GM23248 (cell line): Measurements from ENCODE around the gene C11orf86. TPM values are rescaled to one million over a fixed set of nuclear protein-coding genes. Genes with fewer than 3 reads are reported as not detected.

ENCODE experiments used
- DNase-seq: peaks from one replicate; pipeline ENCODE4 v3.0.0-alpha.2; 2015
- H2AFZ ChIP-seq: fragments of 200-600 bp; sonication (generic); 2 replicates; pipeline ENCODE4 v1.6.1; 2016; ENCODE audit warnings: antibody characterized with exemption
- H3F3A ChIP-seq: fragments of 200-600 bp; sonication (generic); 2 replicates; pipeline ENCODE4 v1.6.1; 2016; ENCODE audit warnings: mild to moderate bottlenecking, antibody characterized with exemption, mixed run types; ENCODE audit not compliant: insufficient read depth
- H3K27ac ChIP-seq: fragments of 200-600 bp; sonication (generic); 2 replicates; pipeline ENCODE4 v1.5.1; 2016; ENCODE audit warnings: mild to moderate bottlenecking
- H3K27me3 ChIP-seq: fragments of 200-600 bp; sonication (generic); replicated peaks from 2 replicates; pipeline ENCODE4 v1.6.1; 2016; ENCODE audit warnings: mild to moderate bottlenecking; ENCODE audit not compliant: insufficient read depth
- H3K36me3 ChIP-seq: fragments of 200-600 bp; sonication (generic); 2 replicates; pipeline ENCODE4 v1.6.1; 2016; ENCODE audit warnings: low read depth, mild to moderate bottlenecking
- H3K4me1 ChIP-seq: fragments of 200-600 bp; sonication (generic); 2 replicates; pipeline ENCODE4 v1.6.1; 2016; ENCODE audit warnings: mild to moderate bottlenecking; ENCODE audit not compliant: insufficient read depth
- H3K4me2 ChIP-seq: fragments of 200-600 bp; sonication (generic); one replicate; pipeline ENCODE4 v1.6.1; 2016; ENCODE audit warnings: mild to moderate bottlenecking; ENCODE audit not compliant: unreplicated experiment
- H3K4me3 ChIP-seq: fragments of 200-600 bp; sonication (generic); 2 replicates; pipeline ENCODE4 v1.5.1; 2016; ENCODE audit warnings: mild to moderate bottlenecking
- H3K79me2 ChIP-seq: fragments of 200-600 bp; sonication (generic); 2 replicates; pipeline ENCODE4 v1.6.1; 2016; ENCODE audit warnings: mild to moderate bottlenecking; ENCODE audit not compliant: insufficient read depth
- H3K9ac ChIP-seq: fragments of 200-600 bp; sonication (generic); 2 replicates; pipeline ENCODE4 v1.6.1; 2016; ENCODE audit warnings: mild to moderate bottlenecking
- H3K9me2 ChIP-seq: fragments of 200-600 bp; sonication (generic); 2 replicates; pipeline ENCODE4 v1.6.1; 2016; ENCODE audit warnings: mixed run types, mild to moderate bottlenecking, moderate library complexity; ENCODE audit not compliant: insufficient read depth
- H3K9me3 ChIP-seq: fragments of 200-600 bp; sonication (generic); one replicate; pipeline ENCODE4 v1.6.1; 2017; ENCODE audit warnings: low read depth
- H4K20me1 ChIP-seq: fragments of 200-600 bp; sonication (generic); 2 replicates; pipeline ENCODE4 v1.6.0; 2016; ENCODE audit not compliant: insufficient read depth
- EZH2 ChIP-seq: fragments of 200-600 bp; sonication (generic); IDR thresholded peaks from 2 replicates; pipeline ENCODE4 v1.6.1; 2018; ENCODE audit warnings: antibody characterized with exemption, mild to moderate bottlenecking; ENCODE audit not compliant: insufficient read depth, poor library complexity, severe bottlenecking
- EZH2phosphoT487 ChIP-seq: fragments of 200-600 bp; sonication (generic); IDR thresholded peaks from 2 replicates; pipeline ENCODE4 v1.6.1; 2018; ENCODE audit warnings: antibody characterized with exemption, moderate library complexity, mild to moderate bottlenecking, low read depth; ENCODE audit not compliant: insufficient read depth
- WGBS, 2 experiments: methylation state at CpG; one replicate each; pipeline ENCODE4 v1.1.6; 2015 to 2017; ENCODE audit warnings: low lambda C conversion rate in 2 of 2, low coverage in 1 of 2; ENCODE audit errors: missing lambda C conversion rate in 2 of 2; 5-methylcytosine and 5-hydroxymethylcytosine counted together
- in situ Hi-C: fragments of 300-500 bp; cut with MboI; formaldehyde crosslinking; loops from 2 replicates; pipeline ENCODE4 v1.15.0; 2020
- polyA plus RNA-seq: library from polyadenylated mRNA; unstranded; fragments of >200 nt; fragmentation: Nextera tagmentation; extraction: Ambion mirVana; gene quantifications from 2 replicates; pipeline ENCODE4 v1.2.1, GENCODE V29; 2016
- total RNA-seq: library from RNA; depleted of rRNA; stranded (reverse); fragments of >200 nt; shearing (Covaris generic); gene quantifications from 2 replicates; pipeline ENCODE4 v1.2.3, GENCODE V29; 2014

C11orf86 gene
- total and polyA plus RNA-seq, 2 experiments from 2014 or later, result not detected

DNA sequence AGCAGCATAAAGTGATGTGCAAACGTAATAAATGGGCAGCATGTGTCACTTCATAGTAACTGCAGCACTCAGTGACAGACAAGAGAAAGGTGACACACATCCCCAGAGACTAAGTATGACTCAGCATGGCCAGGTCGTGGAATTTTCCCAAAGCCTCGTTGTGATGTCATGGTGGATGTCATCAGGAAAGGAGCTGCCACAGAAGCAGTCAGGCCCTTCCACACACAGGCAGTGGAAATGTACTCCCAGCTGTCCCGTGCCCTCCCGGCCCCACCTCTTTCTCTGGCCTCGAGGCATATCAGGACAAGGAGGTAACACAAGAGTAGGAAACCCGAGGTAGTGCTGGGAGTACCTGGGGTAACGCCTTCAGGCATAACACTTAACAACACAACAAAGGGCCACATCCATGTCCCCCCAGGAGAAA, 25.0 kb upstream of the C11orf86 start:
- no peak for TF ChIP-seq EZH2
- no peak for TF ChIP-seq EZH2phosphoT487
- H3K27me3 ChIP-seq, result no peaks in the 10 kb centered on the region
- no peaks in the 10 kb centered on the region for H3K36me3 ChIP-seq
- no peaks in the 10 kb centered on the region for H4K20me1 ChIP-seq
- peaks cover 9% of the 10 kb centered on the region for H3K4me1 ChIP-seq
- H3K9me2 ChIP-seq, result no peaks in the 10 kb centered on the region
- peak; percentile 85 for DNase-seq
- H3F3A ChIP-seq, result no peaks in the 10 kb centered on the region
- no peaks in the 10 kb centered on the region for H3K9me3 ChIP-seq
- H3K4me2 ChIP-seq, result peak overlapping the region; percentile 11
- H3K4me3 ChIP-seq, result no peak overlapping the region
- 0 out of 2 replicates have a peak, but pooled peaks cover 3% of the 10 kb centered on the region for H3K79me2 ChIP-seq
- 37 to 41% methylated on average over 8 of the region's 8 CpGs for WGBS, 2 experiments
- H2AFZ ChIP-seq, result peak overlapping the region; percentile 38; the same call in 1 of the 2 replicates
- peak overlapping the region; percentile 37 for H3K9ac ChIP-seq
- H3K27ac ChIP-seq, result peak overlapping the region; percentile 32; the same call in 1 of the 2 replicates
- in situ Hi-C loops, result no loop called here

DNA sequence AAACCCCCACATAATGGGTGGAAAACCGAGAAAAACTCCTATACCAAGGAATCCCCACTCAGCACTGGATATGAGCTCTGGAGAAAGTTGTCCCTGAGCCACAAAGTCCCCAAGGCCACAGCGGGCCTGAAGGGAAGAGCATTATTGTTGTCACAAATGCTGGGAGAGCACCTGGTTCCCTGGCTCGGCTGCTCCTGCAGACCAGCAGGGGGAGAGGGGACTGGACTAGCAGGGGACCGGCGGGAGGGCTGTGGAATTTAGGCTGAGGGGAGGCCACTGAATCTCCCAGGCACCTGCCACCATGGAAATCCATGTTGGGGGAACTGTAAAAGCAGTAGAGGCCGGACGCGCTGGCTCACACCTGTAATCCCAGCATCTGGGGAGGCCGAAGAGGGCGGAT, 24.0 kb upstream of the C11orf86 start:
- Histone ChIP-seq H2AFZ (no peak overlapping the region), H3K9me2 (no peaks in the 10 kb centered on the region), H3K9ac (no peak overlapping the region), H3K27me3 (no peaks in the 10 kb centered on the region), H3K9me3 (no peaks in the 10 kb centered on the region), H3K4me3 (no peak overlapping the region), H3F3A (no peaks in the 10 kb centered on the region; the same call in 1 of the 2 replicates), H4K20me1 (no peaks in the 10 kb centered on the region), H3K4me1 (peaks cover 12% of the 10 kb centered on the region), H3K36me3 (no peaks in the 10 kb centered on the region), H3K79me2 (0 out of 2 replicates have a peak, but pooled peaks cover 3% of the 10 kb centered on the region), H3K4me2 (no peak overlapping the region), H3K27ac (no peak overlapping the region)
- WGBS, 2 experiments, result 92% methylated on average over 8 to 10 of the region's 10 CpGs
- no peak for DNase-seq
- in situ Hi-C loops, result no loop called here
- TF ChIP-seq EZH2phosphoT487, result no peak
- TF ChIP-seq EZH2, result no peak

DNA sequence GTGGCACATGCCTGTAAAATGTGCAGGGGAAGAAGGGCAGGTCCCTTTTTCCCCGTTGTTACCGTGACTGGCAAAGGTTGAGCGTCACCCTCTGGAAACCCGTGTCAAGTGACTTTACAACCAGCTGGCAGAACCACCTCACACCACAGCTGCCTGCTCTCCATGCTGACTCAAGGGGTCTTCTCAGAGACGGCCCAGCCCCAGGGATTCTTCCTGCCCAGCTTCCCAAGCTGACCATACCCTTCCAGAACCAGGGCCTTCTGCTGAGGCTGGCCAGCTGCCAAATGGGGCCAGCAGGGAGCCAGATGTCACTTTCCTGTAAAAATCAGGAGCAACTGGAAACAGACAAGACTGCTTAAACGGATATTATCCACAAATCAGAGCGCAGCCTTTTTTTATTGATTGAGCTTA, 23.2 kb upstream of the C11orf86 start:
- H3K27me3 ChIP-seq, result no peaks in the 10 kb centered on the region
- no peak overlapping the region for H3K4me3 ChIP-seq
- H3K27ac ChIP-seq, result no peak overlapping the region
- H3F3A ChIP-seq, result peaks cover 4% of the 10 kb centered on the region; the same call in 1 of the 2 replicates
- no peaks in the 10 kb centered on the region for H3K9me2 ChIP-seq
- 0 out of 2 replicates have a peak, but pooled peaks cover 3% of the 10 kb centered on the region for H3K79me2 ChIP-seq
- H3K9me3 ChIP-seq, result no peaks in the 10 kb centered on the region
- H2AFZ ChIP-seq, result no peak overlapping the region
- no peak for DNase-seq
- TF ChIP-seq EZH2, result no peak
- TF ChIP-seq EZH2phosphoT487, result no peak
- WGBS, 2 experiments, result 54 to 61% methylated on average over 7 of the region's 7 CpGs
- no peak overlapping the region for H3K4me2 ChIP-seq
- peaks cover 19% of the 10 kb centered on the region for H3K4me1 ChIP-seq
- no peaks in the 10 kb centered on the region for H4K20me1 ChIP-seq
- H3K9ac ChIP-seq, result no peak overlapping the region
- no peaks in the 10 kb centered on the region for H3K36me3 ChIP-seq
- in situ Hi-C loops, result no loop called here

DNA sequence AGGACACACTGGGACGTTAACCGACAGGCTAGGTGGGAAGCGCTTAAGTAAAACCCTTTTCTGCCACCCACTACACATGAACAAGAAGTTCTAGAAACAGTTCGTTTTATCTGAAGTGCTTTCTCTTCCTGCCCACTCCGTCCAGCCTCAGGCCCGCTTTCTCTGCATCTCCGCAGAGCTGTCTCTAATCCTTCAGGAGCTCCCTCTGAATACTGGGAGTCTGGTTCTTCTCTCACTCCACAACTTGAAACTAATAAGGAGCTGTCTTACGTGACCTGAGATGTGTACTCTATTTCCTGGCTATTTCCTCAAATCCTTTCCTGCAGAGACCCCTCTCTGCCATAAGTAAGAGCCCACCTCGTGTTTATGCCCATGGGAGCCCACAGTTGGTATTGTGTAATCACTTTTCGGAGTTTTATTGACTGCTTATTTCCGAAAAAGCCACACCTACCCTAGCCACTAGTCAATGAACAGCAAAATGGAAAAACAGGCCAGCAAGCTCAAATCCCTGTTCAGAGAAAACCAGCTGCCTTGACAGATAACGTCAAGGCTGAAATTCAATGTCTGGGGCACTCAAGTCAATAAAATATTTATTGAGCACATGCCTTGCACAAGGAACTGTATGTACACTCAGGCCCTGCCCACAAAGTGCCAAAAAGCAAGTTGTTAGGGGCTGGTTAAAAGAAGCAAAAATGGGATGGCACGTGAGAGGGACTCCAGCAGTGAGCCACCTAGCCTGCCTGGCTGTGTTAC, 21.8 kb upstream of the C11orf86 start:
- H3F3A ChIP-seq, result peaks cover 8% of the 10 kb centered on the region; the same call in 1 of the 2 replicates
- H3K4me1 ChIP-seq, result peaks cover 28% of the 10 kb centered on the region
- no peak overlapping the region for H3K9ac ChIP-seq
- no peak overlapping the region for H3K27ac ChIP-seq
- no peak overlapping the region for H3K4me3 ChIP-seq
- DNase-seq, result no peak
- H3K36me3 ChIP-seq, result no peaks in the 10 kb centered on the region
- in situ Hi-C loops, result no loop called here
- TF ChIP-seq EZH2phosphoT487 (no peak), EZH2 (no peak)
- H3K9me3 ChIP-seq, result no peaks in the 10 kb centered on the region
- 85 to 88% methylated on average over 13 of the region's 13 CpGs for WGBS, 2 experiments
- no peaks in the 10 kb centered on the region for H4K20me1 ChIP-seq
- H2AFZ ChIP-seq, result no peak overlapping the region
- no peak overlapping the region for H3K4me2 ChIP-seq
- H3K9me2 ChIP-seq, result no peaks in the 10 kb centered on the region
- no peaks in the 10 kb centered on the region for H3K27me3 ChIP-seq
- 0 out of 2 replicates have a peak, but pooled peaks cover 3% of the 10 kb centered on the region for H3K79me2 ChIP-seq
